Stimulated activated CD4-positive, alpha-beta T cell treated with anti-CD3 and anti-CD28 coated beads, Interleukin-15, amount 100 ng/mL, for 1 hour (primary cell): Measurements from ENCODE around the gene MAPKAP1.

ENCODE experiments used
- DNase-seq, 2 donors: peaks; one replicate each; pipeline ENCODE4 v3.0.0-alpha.2; 2020; ENCODE audit warnings: low read depth in 1 of 2, low spot score in 1 of 2

MAPKAP1 gene

GRCh38 chr9:125515983-125516940 lies 190.7 kb downstream of the MAPKAP1 start:
- no peak for DNase-seq

- DNase-seq = no peak
These were observed 191.7 kb downstream of the MAPKAP1 start for GRCh38 chr9:125515281-125515680.

- DNase-seq = no peak
These were observed 192.5 kb downstream of the MAPKAP1 start for GRCh38 chr9:125514468-125514867.

GRCh38 chr9:125513668-125514413 lies 193.2 kb downstream of the MAPKAP1 start:
- no peak for DNase-seq

- no peak for DNase-seq
These were observed 193.7 kb downstream of the MAPKAP1 start for GRCh38 chr9:125513303-125513667.

GRCh38 chr9:125511789-125512660 lies 195.0 kb downstream of the MAPKAP1 start:
- DNase-seq = no peak

- no peak for DNase-seq
These were observed 196.0 kb downstream of the MAPKAP1 start for GRCh38 chr9:125510980-125511379.

- no peak for DNase-seq
These were observed 197.5 kb downstream of the MAPKAP1 start for GRCh38 chr9:125509476-125509875.

- no peak for DNase-seq
These were observed 198.8 kb downstream of the MAPKAP1 start for GRCh38 chr9:125508249-125508648.

- DNase-seq = no peak
These were observed 199.8 kb downstream of the MAPKAP1 start for GRCh38 chr9:125507226-125507625.

- no peak for DNase-seq
These were observed 201.0 kb downstream of the MAPKAP1 start for GRCh38 chr9:125505988-125506438.

- DNase-seq = no peak
These were observed 202.4 kb downstream of the MAPKAP1 start for GRCh38 chr9:125504616-125505015.

GRCh38 chr9:125497906-125498305 lies 209.1 kb downstream of the MAPKAP1 start:
- no peak for DNase-seq

- no peak for DNase-seq
These were observed 209.5 kb downstream of the MAPKAP1 start for GRCh38 chr9:125497478-125497877.

- no peak for DNase-seq
These were observed 210.6 kb downstream of the MAPKAP1 start for GRCh38 chr9:125496313-125496834.

- no peak for DNase-seq
These were observed 211.6 kb downstream of the MAPKAP1 start for GRCh38 chr9:125495172-125496119.

GRCh38 chr9:125494653-125494915 lies 212.4 kb downstream of the MAPKAP1 start:
- no peak for DNase-seq

- DNase-seq = no peak
These were observed 212.9 kb downstream of the MAPKAP1 start for GRCh38 chr9:125493881-125494652.

GRCh38 chr9:125493384-125493783 lies 213.6 kb downstream of the MAPKAP1 start:
- no peak for DNase-seq
